ENCODE results near the gene THAP3. TPM values are rescaled to one million over a fixed set of nuclear protein-coding genes. Genes with fewer than 3 reads are reported as not detected.

Gene THAP3
- total and polyA plus RNA-seq, 12 donors = 11.1 to 65.6 (median 36.0) TPM

- DNase-seq = no peak
- Histone ChIP-seq H3K4me1 (replicated peaks in 1 of 2) (no peaks in the 10 kb centered on the region), H3K4me3 (no peak overlapping the region), H3K36me3 (replicated peaks in 1 of 2) (peaks cover 0 to 32% of the 10 kb centered on the region in 2 donors), H3K27ac (no peak overlapping the region), H3K9me3 (replicated peaks in 1 of 3) (no peaks in the 10 kb centered on the region), H3K27me3 (no peaks in the 10 kb centered on the region)
- TF ChIP-seq, protein P1, sequence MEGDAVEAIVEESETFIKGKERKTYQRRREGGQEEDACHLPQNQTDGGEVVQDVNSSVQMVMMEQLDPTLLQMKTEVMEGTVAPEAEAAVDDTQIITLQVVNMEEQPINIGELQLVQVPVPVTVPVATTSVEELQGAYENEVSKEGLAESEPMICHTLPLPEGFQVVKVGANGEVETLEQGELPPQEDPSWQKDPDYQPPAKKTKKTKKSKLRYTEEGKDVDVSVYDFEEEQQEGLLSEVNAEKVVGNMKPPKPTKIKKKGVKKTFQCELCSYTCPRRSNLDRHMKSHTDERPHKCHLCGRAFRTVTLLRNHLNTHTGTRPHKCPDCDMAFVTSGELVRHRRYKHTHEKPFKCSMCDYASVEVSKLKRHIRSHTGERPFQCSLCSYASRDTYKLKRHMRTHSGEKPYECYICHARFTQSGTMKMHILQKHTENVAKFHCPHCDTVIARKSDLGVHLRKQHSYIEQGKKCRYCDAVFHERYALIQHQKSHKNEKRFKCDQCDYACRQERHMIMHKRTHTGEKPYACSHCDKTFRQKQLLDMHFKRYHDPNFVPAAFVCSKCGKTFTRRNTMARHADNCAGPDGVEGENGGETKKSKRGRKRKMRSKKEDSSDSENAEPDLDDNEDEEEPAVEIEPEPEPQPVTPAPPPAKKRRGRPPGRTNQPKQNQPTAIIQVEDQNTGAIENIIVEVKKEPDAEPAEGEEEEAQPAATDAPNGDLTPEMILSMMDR (IDR thresholded peaks at IDR 0.05) = no peak
- TF ChIP-seq POLR2A (IDR thresholded peaks at IDR 0.05) = no peak
- intact Hi-C loops (cut with DNase I) = no loop called here
- 75 to 80% (median 77%) methylated on average over 5 to 6 of the region's 6 CpGs for WGBS, 4 donors
Measured at GRCh38 chr1:6652986-6653385, 28.3 kb downstream of the THAP3 start.

DNA sequence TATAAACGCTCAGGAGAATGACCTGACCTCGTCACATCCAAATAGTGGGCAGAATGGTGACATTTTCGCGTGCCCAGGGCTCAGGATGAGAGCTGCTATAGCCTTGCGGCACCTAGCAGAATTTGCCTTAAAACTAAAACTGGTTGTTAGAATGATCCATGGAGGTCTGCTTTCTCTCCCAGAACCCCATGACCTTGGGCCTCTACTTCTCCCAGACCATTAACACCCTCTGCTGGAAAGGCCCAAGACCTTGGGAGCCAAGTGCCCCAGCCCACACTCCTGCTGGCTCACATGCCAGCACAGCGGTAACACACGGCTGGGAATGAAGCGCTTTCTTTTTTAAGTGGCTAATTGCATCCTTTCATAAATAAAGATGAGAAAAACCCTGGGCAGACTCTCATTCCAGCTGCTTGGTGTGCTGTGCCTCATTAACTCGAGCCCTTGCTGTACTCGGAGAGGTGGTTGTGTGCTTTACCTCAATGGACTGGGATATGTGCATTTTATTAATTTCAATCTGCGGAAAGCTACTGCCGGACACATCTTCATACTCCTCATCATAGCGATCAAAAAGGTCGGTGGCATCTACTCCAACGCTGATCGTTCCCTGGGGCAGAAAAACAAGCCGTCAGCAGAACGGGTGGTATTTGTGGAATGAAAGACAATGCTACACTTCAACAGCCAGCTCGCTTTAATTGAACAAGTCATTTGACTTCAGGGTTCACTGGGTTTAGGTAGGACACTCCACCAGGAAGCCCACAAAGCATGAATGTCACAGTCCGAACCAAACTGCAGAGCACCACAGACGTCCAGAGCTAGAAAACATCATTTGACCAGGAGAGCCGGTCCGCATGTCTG, 29.0 kb downstream of the THAP3 start:
- Histone ChIP-seq H3K36me3 (replicated peaks in 1 of 2) (peaks cover 0 to 32% of the 10 kb centered on the region in 2 donors), H3K4me1 (replicated peaks in 1 of 2) (no peaks in the 10 kb centered on the region), H3K27me3 (no peaks in the 10 kb centered on the region), H3K27ac (no peak overlapping the region), H3K9me3 (replicated peaks in 1 of 3) (no peaks in the 10 kb centered on the region), H3K4me3 (no peak overlapping the region)
- intact Hi-C loops (cut with DNase I) = no loop called here
- 89 to 93% (median 91%) methylated on average over 23 of the region's 23 CpGs for WGBS, 4 donors
- DNase-seq = no peak
- TF ChIP-seq POLR2A (IDR thresholded peaks at IDR 0.05) = no peak
- TF ChIP-seq, protein P1 (IDR thresholded peaks at IDR 0.05) = no peak

DNA sequence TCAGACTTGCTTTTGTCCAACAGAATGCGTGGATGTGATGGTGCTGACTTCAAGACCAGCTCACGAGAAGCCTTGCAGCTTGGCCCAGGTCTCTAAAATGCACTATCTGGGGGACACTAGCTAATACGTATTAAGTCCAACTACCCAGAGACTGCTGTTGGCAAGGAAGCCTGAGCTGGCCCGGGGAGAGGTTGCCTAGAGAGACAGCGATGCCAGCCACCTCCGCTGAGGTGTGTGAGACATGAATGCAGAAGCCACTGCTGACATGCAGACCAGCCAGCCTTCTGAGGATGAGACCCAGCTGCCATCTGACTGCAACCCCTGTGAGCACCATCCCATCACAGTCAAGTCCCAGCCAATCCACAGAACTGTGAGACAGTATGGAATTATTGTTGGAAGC, 32.5 kb downstream of the THAP3 start:
- no peak for TF ChIP-seq POLR2A (IDR thresholded peaks at IDR 0.05)
- intact Hi-C loops (cut with DNase I) = no loop called here
- Histone ChIP-seq H3K9me3 (replicated peaks in 1 of 3) (no peaks in the 10 kb centered on the region), H3K4me1 (replicated peaks in 1 of 2) (no peaks in the 10 kb centered on the region), H3K4me3 (no peak overlapping the region), H3K27ac (no peak overlapping the region), H3K36me3 (replicated peaks in 1 of 2) (peaks cover 0 to 16% of the 10 kb centered on the region in 2 donors), H3K27me3 (no peaks in the 10 kb centered on the region)
- WGBS, 4 donors = 93 to 96% (median 96%) methylated on average over 3 to 6 of the region's 6 CpGs
- DNase-seq = no peak

DNA sequence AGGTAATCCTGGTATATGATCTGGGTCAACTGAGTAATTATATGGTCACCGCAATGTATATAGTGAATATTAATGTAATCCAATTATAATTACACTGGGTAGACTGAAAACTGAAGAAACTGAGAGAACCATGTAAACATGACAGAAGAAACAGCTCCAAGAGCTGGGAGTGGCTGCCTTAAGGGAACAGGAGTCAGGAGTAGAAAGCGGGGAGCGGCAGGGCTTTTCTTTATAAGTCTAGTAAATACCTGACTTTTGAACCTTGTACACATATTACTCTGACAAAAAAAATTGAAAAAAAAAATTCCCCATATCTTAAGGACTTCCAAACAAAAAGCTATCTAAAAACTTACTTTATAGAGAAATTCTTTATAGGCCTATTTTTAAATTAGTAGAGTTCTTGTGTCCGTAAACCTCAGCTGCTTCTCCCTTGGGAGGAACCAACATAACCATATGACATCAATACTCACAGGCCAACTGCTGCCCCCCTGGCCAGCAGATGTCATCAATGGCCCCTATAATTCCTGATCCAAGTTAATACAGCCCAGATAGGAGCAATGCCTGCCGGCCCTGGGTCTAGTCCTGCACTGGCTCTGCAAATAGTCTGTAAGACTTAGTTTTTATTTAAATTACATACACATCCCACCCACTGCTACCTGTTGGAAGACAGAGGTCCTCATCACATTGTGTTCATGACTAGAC, 33.8 kb downstream of the THAP3 start:
- no peak overlapping the region for H3K4me3 ChIP-seq
- WGBS, 4 donors = 90 to 95% (median 93%) methylated on average over 4 to 5 of the region's 5 CpGs
- intact Hi-C loops (cut with DNase I) = no loop called here
- no peaks in the 10 kb centered on the region for H3K4me1 ChIP-seq (replicated peaks in 1 of 2)
- H3K27ac ChIP-seq = no peak overlapping the region
- DNase-seq = no peak
- H3K9me3 ChIP-seq (replicated peaks in 1 of 3) = no peaks in the 10 kb centered on the region
- peaks cover 0 to 3% of the 10 kb centered on the region in 2 donors for H3K36me3 ChIP-seq (replicated peaks in 1 of 2)
- no peaks in the 10 kb centered on the region for H3K27me3 ChIP-seq
- no peak for TF ChIP-seq POLR2A (IDR thresholded peaks at IDR 0.05)
- TF ChIP-seq, protein P1 (IDR thresholded peaks at IDR 0.05) = no peak

All from adrenal gland (tissue), 12 donors.